HEK293 (cell line): ENCODE measurements around the gene ZNF587.

Experiments used
- MEIS1 ChIP-seq: sonication (generic); formaldehyde crosslinking; IDR thresholded peaks from 2 replicates; pipeline ENCODE4 v1.8.1; 2022; ENCODE audit warnings: missing genetic modification reagents, mild to moderate bottlenecking, borderline replicate concordance
- SP2 ChIP-seq: fragments of 450-650 bp; formaldehyde crosslinking; IDR thresholded peaks from 2 replicates; pipeline ENCODE4 v1.5.1; 2016; ENCODE audit warnings: missing biosample characterization, missing genetic modification characterization
- SP3 ChIP-seq: fragments of 450-650 bp; formaldehyde crosslinking; IDR thresholded peaks from 2 replicates; pipeline ENCODE4 v1.5.1; 2016; ENCODE audit warnings: missing biosample characterization, missing genetic modification characterization
- WT1 ChIP-seq: fragments of 450-650 bp; formaldehyde crosslinking; IDR thresholded peaks from 2 replicates; pipeline ENCODE4 v1.5.1; 2016; ENCODE audit warnings: missing biosample characterization, missing genetic modification characterization
- ZBTB49 ChIP-seq: fragments of 450-650 bp; formaldehyde crosslinking; IDR thresholded peaks from 2 replicates; pipeline ENCODE4 v1.5.1; 2016; ENCODE audit warnings: missing biosample characterization, missing genetic modification characterization, low read depth
- ZIC2 ChIP-seq: fragments of 450-650 bp; formaldehyde crosslinking; IDR thresholded peaks from 2 replicates; pipeline ENCODE4 v1.5.1; 2016; ENCODE audit warnings: missing biosample characterization, missing genetic modification characterization
- ZNF114 ChIP-seq: fragments of 450-650 bp; formaldehyde crosslinking; IDR thresholded peaks from 2 replicates; pipeline ENCODE4 v1.5.0; 2017; ENCODE audit warnings: missing biosample characterization, missing genetic modification characterization
- ZNF169 ChIP-seq: fragments of 450-650 bp; formaldehyde crosslinking; IDR thresholded peaks from 2 replicates; pipeline ENCODE4 v1.5.1; 2016; ENCODE audit warnings: missing biosample characterization, missing genetic modification characterization
- ZNF223 ChIP-seq: fragments of 450-650 bp; formaldehyde crosslinking; IDR thresholded peaks from 2 replicates; pipeline ENCODE4 v1.5.1; 2016; ENCODE audit warnings: missing biosample characterization, missing genetic modification characterization
- ZNF24 ChIP-seq: fragments of 450-650 bp; formaldehyde crosslinking; IDR thresholded peaks from 2 replicates; pipeline ENCODE4 v1.5.1; 2016; ENCODE audit warnings: missing biosample characterization, missing genetic modification characterization
- ZNF302 ChIP-seq: fragments of 450-650 bp; formaldehyde crosslinking; IDR thresholded peaks from 2 replicates; pipeline ENCODE4 v1.5.1; 2016; ENCODE audit warnings: missing biosample characterization, missing genetic modification characterization, low read depth
- ZNF433 ChIP-seq: fragments of 450-650 bp; formaldehyde crosslinking; IDR thresholded peaks from 2 replicates; pipeline ENCODE4 v1.5.1; 2016; ENCODE audit warnings: missing biosample characterization, missing genetic modification characterization, low read depth
- ZNF501 ChIP-seq: fragments of 450-650 bp; formaldehyde crosslinking; IDR thresholded peaks from 2 replicates; pipeline ENCODE4 v1.5.1; 2016; ENCODE audit warnings: missing biosample characterization, missing genetic modification characterization
- ZNF514 ChIP-seq: fragments of 450-650 bp; formaldehyde crosslinking; IDR thresholded peaks from 2 replicates; pipeline ENCODE4 v1.5.1; 2016; ENCODE audit warnings: missing biosample characterization, missing genetic modification characterization
- ZNF544 ChIP-seq: fragments of 450-650 bp; formaldehyde crosslinking; IDR thresholded peaks from 2 replicates; pipeline ENCODE4 v1.5.0; 2017; ENCODE audit warnings: missing biosample characterization, missing genetic modification characterization
- ZNF560 ChIP-seq: fragments of 450-650 bp; formaldehyde crosslinking; IDR thresholded peaks from 2 replicates; pipeline ENCODE4 v1.5.1; 2017; ENCODE audit warnings: missing biosample characterization, missing genetic modification characterization, borderline replicate concordance
- ZNF571 ChIP-seq: fragments of 450-650 bp; formaldehyde crosslinking; IDR thresholded peaks from 2 replicates; pipeline ENCODE4 v1.5.0; 2017; ENCODE audit warnings: missing biosample characterization, missing genetic modification characterization
- ZNF645 ChIP-seq: fragments of 450-650 bp; formaldehyde crosslinking; IDR thresholded peaks from 2 replicates; pipeline ENCODE4; 2016; ENCODE audit warnings: missing biosample characterization, missing genetic modification characterization
- ZNF791 ChIP-seq: fragments of 450-650 bp; formaldehyde crosslinking; IDR thresholded peaks from 2 replicates; pipeline ENCODE4 v1.5.1; 2016; ENCODE audit warnings: missing biosample characterization, missing genetic modification characterization
- ZSCAN30 ChIP-seq: fragments of 450-650 bp; IDR thresholded peaks from 2 replicates; pipeline ENCODE4 v1.5.1; 2018; ENCODE audit warnings: missing biosample characterization, mild to moderate bottlenecking, missing genetic modification characterization, moderate library complexity
- TF ChIP-seq, protein P1 (sequence below): fragments of 450-650 bp; formaldehyde crosslinking; IDR thresholded peaks from 2 replicates; pipeline ENCODE4 v1.5.1; 2016; ENCODE audit warnings: missing biosample characterization, missing genetic modification characterization
- TF ChIP-seq, protein P2 (sequence below): fragments of 450-650 bp; formaldehyde crosslinking; IDR thresholded peaks from 2 replicates; pipeline ENCODE4 v1.5.1; 2016; ENCODE audit warnings: missing biosample characterization, missing genetic modification characterization, borderline replicate concordance
- TF ChIP-seq, protein P3 (sequence below): fragments of 450-650 bp; formaldehyde crosslinking; IDR thresholded peaks from 2 replicates; pipeline ENCODE4 v1.5.1; 2016; ENCODE audit warnings: missing biosample characterization, missing genetic modification characterization
- TF ChIP-seq, protein P4 (sequence below): fragments of 450-650 bp; formaldehyde crosslinking; IDR thresholded peaks from 2 replicates; pipeline ENCODE4 v1.5.1; 2016; ENCODE audit warnings: missing biosample characterization, missing genetic modification characterization

ZNF587 gene

GRCh38 chr19:57814505-57815246 is 35.0 kb upstream of the ZNF587 start, which contains the start of gene ZNF552 (continued):
- TF ChIP-seq ZNF560 (tag by site-specific recombination) (no peak), ZNF791 (tag by site-specific recombination) (no peak), ZNF501 (tag by site-specific recombination) (peak; percentile 67), SP2 (tag by site-specific recombination) (peak; percentile 83), ZNF514 (tag by site-specific recombination) (no peak), WT1 (tag by site-specific recombination) (no peak), SP3 (tag by site-specific recombination) (peak; percentile 84), ZNF544 (no peak), ZSCAN30 (tag by site-specific recombination) (no peak), ZNF24 (tag by site-specific recombination) (0 out of 2 replicates have a peak, but pooled peaks have one; percentile 45), ZNF433 (no peak), ZNF114 (tag by site-specific recombination) (no peak), ZNF571 (tag by site-specific recombination) (no peak), ZNF302 (tag by site-specific recombination) (no peak), ZNF645 (no peak), ZNF169 (tag by site-specific recombination) (no peak), ZNF223 (peak; percentile 46; the same call in 1 of the 2 replicates), MEIS1 (CRISPR knock-in tag) (no peak), ZIC2 (tag by site-specific recombination) (no peak), ZBTB49 (tag by site-specific recombination) (no peak)
- TF ChIP-seq, protein P1, sequence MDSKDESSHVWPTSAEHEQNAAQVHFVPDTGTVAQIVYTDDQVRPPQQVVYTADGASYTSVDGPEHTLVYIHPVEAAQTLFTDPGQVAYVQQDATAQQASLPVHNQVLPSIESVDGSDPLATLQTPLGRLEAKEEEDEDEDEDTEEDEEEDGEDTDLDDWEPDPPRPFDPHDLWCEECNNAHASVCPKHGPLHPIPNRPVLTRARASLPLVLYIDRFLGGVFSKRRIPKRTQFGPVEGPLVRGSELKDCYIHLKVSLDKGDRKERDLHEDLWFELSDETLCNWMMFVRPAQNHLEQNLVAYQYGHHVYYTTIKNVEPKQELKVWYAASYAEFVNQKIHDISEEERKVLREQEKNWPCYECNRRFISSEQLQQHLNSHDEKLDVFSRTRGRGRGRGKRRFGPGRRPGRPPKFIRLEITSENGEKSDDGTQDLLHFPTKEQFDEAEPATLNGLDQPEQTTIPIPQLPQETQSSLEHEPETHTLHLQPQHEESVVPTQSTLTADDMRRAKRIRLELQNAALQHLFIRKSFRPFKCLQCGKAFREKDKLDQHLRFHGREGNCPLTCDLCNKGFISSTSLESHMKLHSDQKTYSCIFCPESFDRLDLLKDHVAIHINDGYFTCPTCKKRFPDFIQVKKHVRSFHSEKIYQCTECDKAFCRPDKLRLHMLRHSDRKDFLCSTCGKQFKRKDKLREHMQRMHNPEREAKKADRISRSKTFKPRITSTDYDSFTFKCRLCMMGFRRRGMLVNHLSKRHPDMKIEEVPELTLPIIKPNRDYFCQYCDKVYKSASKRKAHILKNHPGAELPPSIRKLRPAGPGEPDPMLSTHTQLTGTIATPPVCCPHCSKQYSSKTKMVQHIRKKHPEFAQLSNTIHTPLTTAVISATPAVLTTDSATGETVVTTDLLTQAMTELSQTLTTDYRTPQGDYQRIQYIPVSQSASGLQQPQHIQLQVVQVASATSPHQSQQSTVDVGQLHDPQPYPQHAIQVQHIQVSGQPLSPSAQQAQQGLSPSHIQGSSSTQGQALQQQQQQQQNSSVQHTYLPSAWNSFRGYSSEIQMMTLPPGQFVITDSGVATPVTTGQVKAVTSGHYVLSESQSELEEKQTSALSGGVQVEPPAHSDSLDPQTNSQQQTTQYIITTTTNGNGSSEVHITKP (tag by site-specific recombination): peak; percentile 100
- TF ChIP-seq, protein P2, sequence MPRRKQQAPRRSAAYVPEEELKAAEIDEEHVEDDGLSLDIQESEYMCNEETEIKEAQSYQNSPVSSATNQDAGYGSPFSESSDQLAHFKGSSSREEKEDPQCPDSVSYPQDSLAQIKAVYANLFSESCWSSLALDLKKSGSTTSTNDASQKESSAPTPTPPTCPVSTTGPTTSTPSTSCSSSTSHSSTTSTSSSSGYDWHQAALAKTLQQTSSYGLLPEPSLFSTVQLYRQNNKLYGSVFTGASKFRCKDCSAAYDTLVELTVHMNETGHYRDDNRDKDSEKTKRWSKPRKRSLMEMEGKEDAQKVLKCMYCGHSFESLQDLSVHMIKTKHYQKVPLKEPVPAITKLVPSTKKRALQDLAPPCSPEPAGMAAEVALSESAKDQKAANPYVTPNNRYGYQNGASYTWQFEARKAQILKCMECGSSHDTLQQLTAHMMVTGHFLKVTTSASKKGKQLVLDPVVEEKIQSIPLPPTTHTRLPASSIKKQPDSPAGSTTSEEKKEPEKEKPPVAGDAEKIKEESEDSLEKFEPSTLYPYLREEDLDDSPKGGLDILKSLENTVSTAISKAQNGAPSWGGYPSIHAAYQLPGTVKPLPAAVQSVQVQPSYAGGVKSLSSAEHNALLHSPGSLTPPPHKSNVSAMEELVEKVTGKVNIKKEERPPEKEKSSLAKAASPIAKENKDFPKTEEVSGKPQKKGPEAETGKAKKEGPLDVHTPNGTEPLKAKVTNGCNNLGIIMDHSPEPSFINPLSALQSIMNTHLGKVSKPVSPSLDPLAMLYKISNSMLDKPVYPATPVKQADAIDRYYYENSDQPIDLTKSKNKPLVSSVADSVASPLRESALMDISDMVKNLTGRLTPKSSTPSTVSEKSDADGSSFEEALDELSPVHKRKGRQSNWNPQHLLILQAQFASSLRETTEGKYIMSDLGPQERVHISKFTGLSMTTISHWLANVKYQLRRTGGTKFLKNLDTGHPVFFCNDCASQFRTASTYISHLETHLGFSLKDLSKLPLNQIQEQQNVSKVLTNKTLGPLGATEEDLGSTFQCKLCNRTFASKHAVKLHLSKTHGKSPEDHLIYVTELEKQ (tag by site-specific recombination): no peak
- TF ChIP-seq, protein P3, sequence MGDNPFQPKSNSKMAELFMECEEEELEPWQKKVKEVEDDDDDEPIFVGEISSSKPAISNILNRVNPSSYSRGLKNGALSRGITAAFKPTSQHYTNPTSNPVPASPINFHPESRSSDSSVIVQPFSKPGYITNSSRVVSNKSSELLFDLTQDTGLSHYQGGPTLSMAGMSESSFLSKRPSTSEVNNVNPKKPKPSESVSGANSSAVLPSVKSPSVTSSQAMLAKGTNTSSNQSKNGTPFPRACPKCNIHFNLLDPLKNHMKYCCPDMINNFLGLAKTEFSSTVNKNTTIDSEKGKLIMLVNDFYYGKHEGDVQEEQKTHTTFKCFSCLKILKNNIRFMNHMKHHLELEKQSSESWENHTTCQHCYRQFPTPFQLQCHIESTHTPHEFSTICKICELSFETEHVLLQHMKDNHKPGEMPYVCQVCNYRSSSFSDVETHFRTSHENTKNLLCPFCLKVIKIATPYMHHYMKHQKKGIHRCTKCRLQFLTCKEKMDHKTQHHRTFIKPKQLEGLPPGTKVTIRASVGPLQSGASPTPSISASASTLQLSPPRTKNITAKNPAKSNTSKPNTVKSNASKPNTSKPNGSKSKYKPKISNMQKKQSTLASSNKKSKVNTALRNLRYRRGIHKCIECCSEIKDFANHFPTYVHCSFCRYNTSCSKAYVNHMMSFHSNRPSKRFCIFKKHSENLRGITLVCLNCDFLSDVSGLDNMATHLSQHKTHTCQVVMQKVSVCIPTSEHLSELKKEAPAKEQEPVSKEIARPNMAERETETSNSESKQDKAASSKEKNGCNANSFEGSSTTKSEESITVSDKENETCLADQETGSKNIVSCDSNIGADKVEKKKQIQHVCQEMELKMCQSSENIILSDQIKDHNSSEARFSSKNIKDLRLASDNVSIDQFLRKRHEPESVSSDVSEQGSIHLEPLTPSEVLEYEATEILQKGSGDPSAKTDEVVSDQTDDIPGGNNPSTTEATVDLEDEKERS: no peak
- TF ChIP-seq, protein P4, sequence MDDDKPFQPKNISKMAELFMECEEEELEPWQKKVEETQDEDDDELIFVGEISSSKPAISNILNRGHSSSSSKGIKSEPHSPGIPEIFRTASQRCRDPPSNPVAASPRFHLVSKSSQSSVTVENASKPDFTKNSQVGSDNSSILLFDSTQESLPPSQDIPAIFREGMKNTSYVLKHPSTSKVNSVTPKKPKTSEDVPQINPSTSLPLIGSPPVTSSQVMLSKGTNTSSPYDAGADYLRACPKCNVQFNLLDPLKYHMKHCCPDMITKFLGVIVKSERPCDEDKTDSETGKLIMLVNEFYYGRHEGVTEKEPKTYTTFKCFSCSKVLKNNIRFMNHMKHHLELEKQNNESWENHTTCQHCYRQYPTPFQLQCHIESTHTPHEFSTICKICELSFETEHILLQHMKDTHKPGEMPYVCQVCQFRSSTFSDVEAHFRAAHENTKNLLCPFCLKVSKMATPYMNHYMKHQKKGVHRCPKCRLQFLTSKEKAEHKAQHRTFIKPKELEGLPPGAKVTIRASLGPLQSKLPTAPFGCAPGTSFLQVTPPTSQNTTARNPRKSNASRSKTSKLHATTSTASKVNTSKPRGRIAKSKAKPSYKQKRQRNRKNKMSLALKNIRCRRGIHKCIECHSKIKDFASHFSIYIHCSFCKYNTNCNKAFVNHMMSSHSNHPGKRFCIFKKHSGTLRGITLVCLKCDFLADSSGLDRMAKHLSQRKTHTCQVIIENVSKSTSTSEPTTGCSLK (tag by site-specific recombination): no peak
